Stimulated activated CD4-positive, alpha-beta T cell treated with anti-CD3 and anti-CD28 coated beads, Interleukin-15, amount 100 ng/mL, for 48 hours (primary cell): ENCODE results near the gene ZFP30.

Source experiments
- DNase-seq, 2 donors: peaks; one replicate each; pipeline ENCODE4 v3.0.0-alpha.2; 2020; ENCODE audit warnings: low read depth in 2 of 2

The ZFP30 gene

GRCh38 chr19:37564624-37565369 lies 90.5 kb downstream of the ZFP30 start:
- no peak for DNase-seq
